CD14-positive monocyte (primary cell): Measurements from ENCODE around the gene NCBP1. TPM values are rescaled to one million over a fixed set of nuclear protein-coding genes. Genes with fewer than 3 reads are reported as not detected.

Experiments used
- DNase-seq, 3 donors: peaks; one replicate each; pipeline ENCODE4 v3.0.0-alpha.2; 2011 to 2022
- H2AFZ ChIP-seq: 2 replicates; pipeline ENCODE4 v1.6.0; 2012; ENCODE audit warnings: mild to moderate bottlenecking, low read depth, low read length, inconsistent platforms; ENCODE audit not compliant: insufficient read depth, poor library complexity, severe bottlenecking
- H3K27ac ChIP-seq, 2 donors: 1 replicate in 1 of 2; 2 replicates in 1 of 2; pipeline ENCODE4 v1.5.1; 2012 to 2013; ENCODE audit warnings: low read length in 2 of 2, control low read depth in 1 of 2, inconsistent platforms in 1 of 2, low read depth in 1 of 2, mild to moderate bottlenecking in 1 of 2
- H3K27me3 ChIP-seq, 2 donors: one replicate each; pipeline versions ENCODE4 v1.6.0 to v1.6.1; 2011 to 2013; ENCODE audit warnings: low read length in 2 of 2; ENCODE audit not compliant: control insufficient read depth in 2 of 2, insufficient read depth in 2 of 2
- H3K36me3 ChIP-seq, 2 donors: replicated peaks in 1 of 2; 1 replicate in 1 of 2; 2 replicates in 1 of 2; pipeline versions ENCODE4 v1.5.1 to v1.6.1; 2012 to 2013; ENCODE audit warnings: low read length in 2 of 2, control low read depth in 1 of 2, inconsistent platforms in 1 of 2, mild to moderate bottlenecking in 1 of 2; ENCODE audit not compliant: insufficient read depth in 2 of 2, control insufficient read depth in 1 of 2
- H3K4me1 ChIP-seq, 2 donors: 1 replicate in 1 of 2; 2 replicates in 1 of 2; pipeline versions ENCODE4 v1.5.1 to v1.6.1; 2012 to 2013; ENCODE audit warnings: low read length in 2 of 2, control low read depth in 1 of 2, inconsistent platforms in 1 of 2, mild to moderate bottlenecking in 1 of 2, moderate library complexity in 1 of 2; ENCODE audit not compliant: insufficient read depth in 2 of 2, control insufficient read depth in 1 of 2
- H3K4me2 ChIP-seq: replicated peaks from 2 replicates; pipeline ENCODE3; 2012; ENCODE audit warnings: low read length, moderate library complexity, mild to moderate bottlenecking; ENCODE audit not compliant: poor library complexity, severe bottlenecking; ENCODE audit errors: extremely low read depth
- H3K4me3 ChIP-seq, 3 experiments: fragments of 200-600 bp in 1 of 3; sonication (generic) in 1 of 3; replicated peaks in 1 of 3; 1 replicate in 2 of 3; 2 replicates in 1 of 3; pipeline ENCODE4 v1.5.1; 2011 to 2013; ENCODE audit warnings: low read length in 3 of 3, mild to moderate bottlenecking in 3 of 3, control low read depth in 2 of 3, low read depth in 2 of 3, inconsistent platforms in 1 of 3, moderate library complexity in 1 of 3
- H3K79me2 ChIP-seq: 2 replicates; pipeline ENCODE4 v1.6.0; 2012; ENCODE audit warnings: mild to moderate bottlenecking, control low read depth, inconsistent platforms, low read length, moderate library complexity; ENCODE audit not compliant: insufficient read depth
- H3K9ac ChIP-seq: 2 replicates; pipeline ENCODE4 v1.6.0; 2017; ENCODE audit warnings: low read length, mild to moderate bottlenecking; ENCODE audit not compliant: insufficient read depth, poor library complexity, severe bottlenecking
- H3K9me3 ChIP-seq, 2 donors: replicated peaks in 1 of 2; 1 replicate in 1 of 2; 2 replicates in 1 of 2; pipeline versions ENCODE4 v1.5.1 to v1.6.1; 2012 to 2013; ENCODE audit warnings: low read length in 2 of 2, control low read depth in 1 of 2; ENCODE audit not compliant: control insufficient read depth in 1 of 2, insufficient read depth in 1 of 2
- H4K20me1 ChIP-seq: 2 replicates; pipeline ENCODE4 v1.6.0; 2012; ENCODE audit warnings: mild to moderate bottlenecking, low read length, control low read depth, moderate library complexity; ENCODE audit not compliant: insufficient read depth
- H3K27ac Mint-ChIP-seq, 7 donors: one replicate each; pipeline ENCODE4 v1.8.0; 2020; ENCODE audit warnings: mild to moderate bottlenecking in 7 of 7, mixed read lengths in 7 of 7, moderate library complexity in 6 of 7, inconsistent platforms in 2 of 7
- H3K27me3 Mint-ChIP-seq, 3 donors: one replicate each; pipeline ENCODE4 v1.8.0; 2021 to 2022; ENCODE audit warnings: low read depth in 3 of 3, mild to moderate bottlenecking in 3 of 3, mixed read lengths in 3 of 3, moderate library complexity in 3 of 3, inconsistent platforms in 1 of 3
- H3K36me3 Mint-ChIP-seq, 2 donors: one replicate each; pipeline ENCODE4 v1.8.0; 2020; ENCODE audit warnings: mixed read lengths in 2 of 2, inconsistent platforms in 1 of 2, mild to moderate bottlenecking in 1 of 2
- H3K4me1 Mint-ChIP-seq: one replicate; pipeline ENCODE4 v1.8.0; 2020; ENCODE audit warnings: mild to moderate bottlenecking, mixed read lengths
- H3K4me3 Mint-ChIP-seq, 2 donors: one replicate each; pipeline ENCODE4 v1.8.0; 2020; ENCODE audit warnings: mild to moderate bottlenecking in 2 of 2, mixed read lengths in 2 of 2, moderate library complexity in 1 of 2
- H3K9me3 Mint-ChIP-seq, 7 donors: one replicate each; pipeline ENCODE4 v1.8.0; 2020 to 2022; ENCODE audit warnings: mixed read lengths in 7 of 7, mild to moderate bottlenecking in 6 of 7, moderate library complexity in 6 of 7, inconsistent platforms in 2 of 7
- CTCF ChIP-seq: fragments of 200-600 bp; IDR thresholded peaks from one replicate; pipeline ENCODE4 v1.8.0; 2022; ENCODE audit warnings: antibody characterized with exemption, mild to moderate bottlenecking
- WGBS: methylation state at CpG from one replicate; pipeline ENCODE4 v1.1.5; 2013; ENCODE audit warnings: missing lambda C conversion rate; ENCODE audit not compliant: insufficient coverage; 5-methylcytosine and 5-hydroxymethylcytosine counted together
- intact Hi-C, 2 donors: fragments of 100-400 bp; cut with micrococcal nuclease; formaldehyde crosslinking; loops; one replicate each; pipeline versions ENCODE4 v1.15.0 to v1.15.1; 2023
- polyA plus RNA-seq, 3 donors: library from polyadenylated mRNA; depleted of rRNA in 1 of 3; unstranded in 2 of 3; stranded (reverse) in 1 of 3; fragments of 300-500 nt in 2 of 3; fragments of >200 nt in 1 of 3; fragmentation: Illumina TruSeq in 2 of 3; gene quantifications; 1 replicate in 2 of 3; 2 replicates in 1 of 3; pipeline ENCODE4 v1.2.3, GENCODE V29; 2012 to 2021

The NCBP1 gene
- polyA plus RNA-seq, 3 donors = 8.9 to 15.8 (median 11.1) TPM

DNA sequence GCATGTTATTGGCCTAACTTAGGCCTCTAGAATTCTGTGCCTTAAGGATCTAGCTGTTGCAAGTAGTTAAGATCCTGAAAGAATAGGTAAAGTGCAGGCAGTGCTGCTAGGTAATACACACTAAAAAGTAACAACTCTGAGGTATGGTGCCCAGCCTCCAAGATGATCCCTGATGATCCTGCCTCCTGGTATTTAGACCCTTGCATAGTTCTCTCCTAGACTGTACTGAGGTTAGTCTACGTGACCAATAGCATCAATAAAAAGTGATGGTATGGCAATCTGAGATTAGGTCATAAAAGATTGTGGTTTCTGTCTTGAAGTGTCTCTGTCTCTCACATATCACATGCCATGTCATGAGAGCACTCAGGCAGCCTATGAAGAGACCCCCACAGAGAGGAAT is 9.7 kb upstream of the NCBP1 start:
- Mint-ChIP-seq H3K9me3 (peaks cover 0 to 6% (median 5%) of the 10 kb centered on the region in 7 donors), H3K4me3 (no peak overlapping the region), H3K4me1 (no peaks in the 10 kb centered on the region), H3K36me3 (peaks cover 46 to 49% of the 10 kb centered on the region in 2 donors), H3K27ac (no peak overlapping the region), H3K27me3 (no peaks in the 10 kb centered on the region)
- Histone ChIP-seq H4K20me1 (no peaks in the 10 kb centered on the region), H3K4me3 (no peak overlapping the region), H2AFZ (no peak overlapping the region), H3K27ac (no peak overlapping the region), H3K9ac (no peak overlapping the region), H3K79me2 (peaks cover 5% of the 10 kb centered on the region), H3K27me3 (no peaks in the 10 kb centered on the region), H3K9me3 (no peaks in the 10 kb centered on the region), H3K4me1 (no peaks in the 10 kb centered on the region), H3K4me2 (no peak overlapping the region), H3K36me3 (peaks cover 17 to 61% of the 10 kb centered on the region in 2 donors)
- intact Hi-C loops = no loop called here
- WGBS = no CpG with 5 or more reads among the region's 1 CpG
- no peak for DNase-seq
- no peak for TF ChIP-seq CTCF

- Histone ChIP-seq H3K27ac (no peak overlapping the region), H4K20me1 (no peaks in the 10 kb centered on the region), H3K9me3 (no peaks in the 10 kb centered on the region), H3K27me3 (no peaks in the 10 kb centered on the region), H3K79me2 (peaks cover 20% of the 10 kb centered on the region), H3K4me2 (no peak overlapping the region), H3K9ac (no peak overlapping the region), H3K4me3 (no peak overlapping the region), H3K4me1 (no peaks in the 10 kb centered on the region), H3K36me3 (peaks cover 17 to 60% of the 10 kb centered on the region in 2 donors), H2AFZ (no peak overlapping the region)
- intact Hi-C loops = no loop called here
- no peak for DNase-seq
- WGBS = 100% methylated on average over 2 of the region's 3 CpGs
- H3K27ac Mint-ChIP-seq = no peak overlapping the region
- peaks cover 0 to 5% (median 2%) of the 10 kb centered on the region in 7 donors for H3K9me3 Mint-ChIP-seq
- H3K36me3 Mint-ChIP-seq = peaks cover 42% of the 10 kb centered on the region in 2 donors
- peaks cover 3% of the 10 kb centered on the region for H3K4me1 Mint-ChIP-seq
- no peak for TF ChIP-seq CTCF
- H3K27me3 Mint-ChIP-seq = no peaks in the 10 kb centered on the region
- no peak overlapping the region for H3K4me3 Mint-ChIP-seq
Measured at GRCh38 chr9:97625620-97626019, 8.0 kb upstream of the NCBP1 start.
